Peyer's patch (tissue), 4 donors: Measurements from ENCODE around the gene LCN10. TPM values are rescaled to one million over a fixed set of nuclear protein-coding genes. Genes with fewer than 3 reads are reported as not detected.
A peak's percentile ranks its signal among the peaks of the same experiment; 100 is the strongest.
"Not testable (repeated sequence)": the region's sequence is repeated elsewhere in the genome, so short reads cannot be mapped to it uniquely, and the experiment has no call there.

ENCODE experiments used
- DNase-seq, 3 donors: peaks; one replicate each; pipeline ENCODE4 v3.0.0-alpha.2; 2017 to 2019
- H3K27ac ChIP-seq, 4 donors: fragments of 200-600 bp; sonication (generic); one replicate each; pipeline ENCODE4 v1.5.1; 2016 to 2019
- H3K27me3 ChIP-seq, 2 donors: fragments of 200-600 bp; sonication (generic); one replicate each; pipeline ENCODE4 v1.5.1; 2019
- H3K36me3 ChIP-seq, 3 donors: fragments of 200-600 bp; sonication (generic); one replicate each; pipeline ENCODE4 v1.5.1; 2016 to 2019
- H3K4me1 ChIP-seq, 4 donors: fragments of 200-600 bp; sonication (generic); one replicate each; pipeline ENCODE4 v1.5.1; 2016 to 2019
- H3K4me3 ChIP-seq, 4 donors: fragments of 200-600 bp; sonication (generic); 1 replicate in 3 of 4; 2 replicates in 1 of 4; pipeline ENCODE4 v1.5.1; 2016 to 2019; ENCODE audit warnings: mild to moderate bottlenecking in 1 of 4
- H3K9me3 ChIP-seq, 4 donors: fragments of 200-600 bp; sonication (generic); one replicate each; pipeline ENCODE4 v1.5.1; 2016 to 2019; ENCODE audit warnings: mild to moderate bottlenecking in 1 of 4
- CTCF ChIP-seq, 6 experiments: fragments of 450-650 bp in 4 of 6; fragments of 200-600 bp in 2 of 6; sonication (generic) in 1 of 6; IDR thresholded peaks; one replicate each; pipeline ENCODE4 v1.5.1; 2017 to 2019; ENCODE audit warnings: antibody characterized with exemption in 6 of 6, mild to moderate bottlenecking in 3 of 6, moderate library complexity in 1 of 6
- POLR2A ChIP-seq, 2 donors: fragments of 450-650 bp; IDR thresholded peaks; one replicate each; pipeline ENCODE4 v1.5.1; 2017; ENCODE audit warnings: antibody characterized with exemption in 2 of 2, mild to moderate bottlenecking in 2 of 2, moderate library complexity in 2 of 2
- total RNA-seq, 4 donors: library from RNA; depleted of rRNA; stranded (reverse); fragments of >200 nt; gene quantifications; one replicate each; pipeline ENCODE4 v1.1.0, GENCODE V29; 2016

Gene LCN10
- total RNA-seq, 4 donors from 2014 or later = 1.1 to 28.1 (median 4.4) TPM

GRCh38 chr9:136714096-136714892 lies 28.4 kb downstream of the LCN10 start:
- H3K4me1 ChIP-seq = peaks cover 1 to 25% (median 11%) of the 10 kb centered on the region in 4 donors
- H3K27ac ChIP-seq = peak overlapping the region in 3 of 4 donors; percentile 13 to 39 (median 25)
- peak in 1 of 3 donors; percentile 53 for DNase-seq
- no peak for TF ChIP-seq CTCF (IDR thresholded peaks at IDR 0.05)
- no peak for TF ChIP-seq POLR2A (IDR thresholded peaks at IDR 0.05)
- no peak overlapping the region for H3K4me3 ChIP-seq
- no peaks in the 10 kb centered on the region for H3K9me3 ChIP-seq
- H3K27me3 ChIP-seq = peaks cover 0 to 17% of the 10 kb centered on the region in 2 donors
- H3K36me3 ChIP-seq = no peaks in the 10 kb centered on the region

- H3K27me3 ChIP-seq = peaks cover 0 to 17% of the 10 kb centered on the region in 2 donors
- H3K36me3 ChIP-seq = no peaks in the 10 kb centered on the region
- peak in 1 of 3 donors; percentile 46 for DNase-seq
- TF ChIP-seq POLR2A (IDR thresholded peaks at IDR 0.05) (no peak), CTCF (IDR thresholded peaks at IDR 0.05) (no peak)
- H3K9me3 ChIP-seq = no peaks in the 10 kb centered on the region
- H3K4me3 ChIP-seq = peak overlapping the region in 1 of 4 donors; percentile 47
- H3K4me1 ChIP-seq = peaks cover 0 to 17% (median 6%) of the 10 kb centered on the region in 4 donors
- peak overlapping the region in 2 of 4 donors; percentile 2 to 13 for H3K27ac ChIP-seq
Observed at GRCh38 chr9:136713550-136713949, 29.2 kb downstream of the LCN10 start.

- peak overlapping the region in 1 of 4 donors; percentile 2 for H3K27ac ChIP-seq
- H3K36me3 ChIP-seq = no peaks in the 10 kb centered on the region
- DNase-seq = no peak
- H3K27me3 ChIP-seq = peaks cover 0 to 17% of the 10 kb centered on the region in 2 donors
- H3K9me3 ChIP-seq = no peaks in the 10 kb centered on the region
- H3K4me3 ChIP-seq = peak overlapping the region in 3 of 4 donors; percentile 42 to 48 (median 47)
- H3K4me1 ChIP-seq = peaks cover 0 to 12% (median 6%) of the 10 kb centered on the region in 4 donors
- TF ChIP-seq POLR2A (IDR thresholded peaks at IDR 0.05) = no peak
- TF ChIP-seq CTCF (IDR thresholded peaks at IDR 0.05) = no peak
Observed at GRCh38 chr9:136712690-136713544, 29.8 kb downstream of the LCN10 start.

- H3K27ac ChIP-seq = peak within 1 kb of the TSS in 1 of 4 donors; percentile 2
Observed at GRCh38 chr9:136711751-136712689, 30.7 kb downstream of the LCN10 start, which contains the start of gene DIPK1B. Gene DIPK1B (plus strand): TSS chr9:136712572. CDS start chr9:136712666, 94 bp downstream.

GRCh38 chr9:136711219-136711648 lies 31.5 kb downstream of the LCN10 start:
- H3K9me3 ChIP-seq, DNase-seq, H3K4me3 ChIP-seq, H3K27ac ChIP-seq, H3K36me3 ChIP-seq: not testable (repeated sequence)
- H3K27me3 ChIP-seq = peaks cover 0 to 17% of the 10 kb centered on the region in 2 donors
- H3K4me1 ChIP-seq = peaks cover 0 to 12% (median 6%) of the 10 kb centered on the region in 4 donors

More at GRCh38 chr9:136711751-136712689, 30.7 kb downstream of the LCN10 start, which contains the start of gene DIPK1B:
- no peak for DNase-seq
- peaks cover 0 to 17% of the 10 kb centered on the region in 2 donors for H3K27me3 ChIP-seq
- H3K36me3 ChIP-seq = no peaks in the 10 kb centered on the region
- H3K4me1 ChIP-seq = peaks cover 0 to 12% (median 6%) of the 10 kb centered on the region in 4 donors
- H3K4me3 ChIP-seq = peak within 1 kb of the TSS in 3 of 4 donors; percentile 42 to 48 (median 47)
- TF ChIP-seq POLR2A (IDR thresholded peaks at IDR 0.05) = no peak
- TF ChIP-seq CTCF (IDR thresholded peaks at IDR 0.05) = no peak
- H3K9me3 ChIP-seq = no peaks in the 10 kb centered on the region
